Measurements from ENCODE around the gene HDAC7.

GRCh38 chr12:47868552-47869031 lies 48.9 kb upstream of the HDAC7 start:
- no peak for TF ChIP-seq PLRG1 (conservative IDR thresholded peaks at IDR 0.05)
- no peak for TF ChIP-seq RORA (CRISPR knock-in tag; IDR thresholded peaks at IDR 0.05)
- TF ChIP-seq ZBTB40 (IDR thresholded peaks at IDR 0.05) = no peak
- TF ChIP-seq ZBTB40 (CRISPR knock-in tag; IDR thresholded peaks at IDR 0.05) = no peak
- TF ChIP-seq ATF2 (CRISPR knock-in tag; IDR thresholded peaks at IDR 0.05) = no peak
- no peak for TF ChIP-seq MAFK (conservative IDR thresholded peaks at IDR 0.05 in 1 of 2, IDR thresholded peaks at IDR 0.05 in 1 of 2; ENCODE audit: low read length in 2 of 2)
- no peak for TF ChIP-seq ZNF12 (CRISPR knock-in tag; IDR thresholded peaks at IDR 0.05)
- TF ChIP-seq CTCF (CRISPR knock-in tag; IDR thresholded peaks at IDR 0.05) = no peak
- TF ChIP-seq EP300 (IDR thresholded peaks at IDR 0.05; ENCODE audit: low read depth in 2 of 2, low read length in 2 of 2) = no peak
- no peak for TF ChIP-seq EP300 (CRISPR knock-in tag; IDR thresholded peaks at IDR 0.05; ENCODE audit: borderline replicate concordance)
- TF ChIP-seq CEBPB (IDR thresholded peaks at IDR 0.05; ENCODE audit: borderline replicate concordance, low read depth, low read length) = no peak
- no peak for TF ChIP-seq TCF12 (IDR thresholded peaks at IDR 0.05)
- TF ChIP-seq TCF12 (CRISPR knock-in tag; IDR thresholded peaks at IDR 0.05) = no peak
- no peak for TF ChIP-seq LBX2 (CRISPR knock-in tag; IDR thresholded peaks at IDR 0.05; ENCODE audit: borderline replicate concordance)
- no peak for TF ChIP-seq NRL (CRISPR knock-in tag; IDR thresholded peaks at IDR 0.05; ENCODE audit: borderline replicate concordance)

Measured in HepG2 (cell line).